NCI-H2227 (cell line): Measurements from ENCODE around the gene TMPRSS3.

ENCODE experiments used
- DNase-seq: peaks from one replicate; lab custom pipeline; 2025; ENCODE audit not compliant: unreplicated experiment; lab: John Stamatoyannopoulos, UW

Gene TMPRSS3

DNA sequence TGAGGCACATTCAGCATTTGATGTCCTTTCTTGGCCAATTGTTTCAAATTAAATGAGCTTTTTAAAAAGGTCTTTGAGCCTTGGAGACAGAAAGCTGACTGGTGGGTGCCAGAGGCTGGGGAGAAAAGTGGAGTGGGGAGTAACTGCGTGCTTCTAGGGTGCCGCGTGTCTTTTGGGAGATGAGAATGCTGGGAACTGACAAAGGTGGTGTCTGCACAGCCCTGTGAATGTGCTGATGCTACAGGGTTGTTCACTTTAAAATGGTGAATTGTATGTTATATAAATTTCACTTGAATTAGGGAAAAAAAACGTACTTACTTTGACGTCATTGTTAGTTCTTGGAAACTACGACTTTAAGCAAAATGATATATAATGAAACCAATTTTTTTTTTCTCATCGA lies 21.4 kb downstream of the TMPRSS3 start:
- DNase-seq = no peak

DNA sequence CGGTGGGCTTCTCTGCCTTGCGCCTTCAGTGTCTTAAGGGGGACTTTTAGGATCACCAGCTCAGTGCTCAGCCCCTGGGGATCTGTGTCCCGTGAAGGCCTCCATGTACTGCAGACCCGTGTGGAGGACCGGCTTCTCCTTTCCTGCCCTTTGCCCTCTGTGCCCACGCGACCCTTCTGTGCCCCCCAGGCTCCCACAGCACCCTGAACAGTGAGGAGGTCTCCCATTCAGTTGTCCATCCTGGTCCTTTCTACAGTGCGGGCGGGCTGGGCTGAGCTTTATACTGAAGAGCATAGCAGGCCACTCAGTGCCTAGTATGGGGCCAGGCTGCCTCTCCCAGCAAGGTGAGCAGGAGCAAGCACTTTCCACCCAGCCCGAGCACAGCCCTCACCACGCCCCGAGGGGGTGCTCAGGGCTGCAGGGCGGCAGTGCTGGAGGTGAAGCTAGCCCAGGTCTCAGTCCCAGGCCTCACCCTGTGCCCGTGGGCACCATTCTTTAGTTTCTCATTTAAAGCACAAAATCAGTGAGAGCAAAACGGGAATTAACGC lies 21.9 kb downstream of the TMPRSS3 start:
- no peak for DNase-seq

DNA sequence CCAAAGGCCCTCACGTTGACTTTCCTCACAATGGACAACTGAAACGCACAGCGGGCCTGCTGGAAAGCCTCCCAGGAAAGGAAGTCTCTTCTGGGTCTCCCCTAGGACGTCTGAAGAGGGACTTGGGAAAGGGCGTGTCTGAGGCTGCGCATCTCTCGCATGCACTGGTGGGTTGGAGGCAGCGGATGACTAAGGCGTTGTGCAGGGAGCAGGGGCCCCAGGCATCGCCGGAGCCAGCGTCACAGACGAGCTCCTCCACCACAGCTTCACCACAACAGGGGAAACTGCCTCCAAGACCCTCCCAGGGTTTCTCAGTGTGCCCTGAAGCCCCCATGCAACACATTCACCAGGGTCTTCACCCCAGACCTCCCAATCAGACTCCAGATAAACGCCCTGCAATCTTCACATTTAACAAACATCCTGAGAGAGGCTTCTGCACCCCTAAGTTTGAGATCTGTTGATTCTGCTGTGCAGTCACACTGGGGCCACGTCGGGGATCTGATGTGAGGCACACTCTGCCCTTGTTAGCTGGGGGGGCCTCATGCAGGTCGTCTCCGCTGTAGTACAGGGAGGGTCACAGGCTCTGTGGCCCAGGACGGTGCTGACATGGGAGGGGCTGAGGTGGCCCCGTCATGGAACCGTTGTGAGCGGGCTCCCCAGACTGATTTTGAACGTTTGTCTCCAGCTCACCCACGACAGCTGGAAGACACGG lies 22.5 kb downstream of the TMPRSS3 start:
- DNase-seq = no peak

DNA sequence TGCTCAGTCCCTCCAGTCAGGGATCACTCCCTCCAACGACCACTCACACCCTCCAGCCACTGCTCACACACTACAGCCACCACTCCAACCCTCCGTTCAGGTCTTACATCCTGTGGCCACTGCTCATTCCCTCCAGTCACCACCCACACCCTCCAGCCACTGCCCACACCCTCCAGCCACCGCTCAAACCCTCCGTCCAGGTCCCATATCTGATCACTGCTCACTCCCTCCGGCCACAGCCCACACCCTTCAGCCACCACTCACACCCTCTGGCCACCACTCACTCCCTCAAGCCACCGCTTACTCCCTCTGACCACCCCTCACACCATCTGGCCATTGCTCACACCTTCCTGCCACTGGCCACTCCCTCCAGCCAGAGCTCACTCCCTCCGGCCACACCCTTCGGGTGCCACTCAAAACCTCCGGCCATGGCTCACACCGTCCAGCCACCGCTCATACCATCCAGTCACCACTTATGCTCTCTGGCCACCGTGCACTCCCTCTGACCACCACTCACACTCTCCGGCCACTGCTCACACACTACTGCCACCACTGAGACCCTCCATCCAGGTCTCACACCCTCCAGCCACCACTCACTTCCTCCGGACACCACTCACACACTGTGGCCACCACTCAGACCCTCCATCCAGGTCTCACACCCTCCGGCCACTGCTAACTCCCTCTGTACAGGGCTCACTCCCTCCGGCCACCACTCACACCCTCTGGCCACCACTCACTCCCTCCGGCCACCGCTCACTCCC lies 24.8 kb downstream of the TMPRSS3 start:
- no peak for DNase-seq

DNA sequence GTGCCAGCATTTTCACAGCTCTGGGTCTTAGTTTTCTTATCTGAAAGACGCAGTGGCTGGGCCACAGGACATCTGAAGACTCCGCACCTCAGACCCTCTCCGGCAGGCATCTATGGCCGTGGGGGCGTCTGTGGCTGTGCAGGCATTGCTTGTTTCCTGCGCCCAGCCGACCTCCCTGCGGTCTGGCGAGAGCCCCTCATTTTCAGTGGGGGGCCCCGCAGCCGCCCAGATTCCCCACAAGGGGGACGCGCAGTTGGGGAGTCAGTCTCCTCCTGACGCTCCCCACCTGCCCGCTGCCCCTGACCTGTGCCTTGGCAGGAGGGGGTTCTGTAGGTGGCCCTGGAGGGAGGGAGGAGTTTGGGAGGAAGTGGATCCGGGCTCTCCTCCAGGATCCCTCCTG lies 26.0 kb downstream of the TMPRSS3 start:
- no peak for DNase-seq

DNA sequence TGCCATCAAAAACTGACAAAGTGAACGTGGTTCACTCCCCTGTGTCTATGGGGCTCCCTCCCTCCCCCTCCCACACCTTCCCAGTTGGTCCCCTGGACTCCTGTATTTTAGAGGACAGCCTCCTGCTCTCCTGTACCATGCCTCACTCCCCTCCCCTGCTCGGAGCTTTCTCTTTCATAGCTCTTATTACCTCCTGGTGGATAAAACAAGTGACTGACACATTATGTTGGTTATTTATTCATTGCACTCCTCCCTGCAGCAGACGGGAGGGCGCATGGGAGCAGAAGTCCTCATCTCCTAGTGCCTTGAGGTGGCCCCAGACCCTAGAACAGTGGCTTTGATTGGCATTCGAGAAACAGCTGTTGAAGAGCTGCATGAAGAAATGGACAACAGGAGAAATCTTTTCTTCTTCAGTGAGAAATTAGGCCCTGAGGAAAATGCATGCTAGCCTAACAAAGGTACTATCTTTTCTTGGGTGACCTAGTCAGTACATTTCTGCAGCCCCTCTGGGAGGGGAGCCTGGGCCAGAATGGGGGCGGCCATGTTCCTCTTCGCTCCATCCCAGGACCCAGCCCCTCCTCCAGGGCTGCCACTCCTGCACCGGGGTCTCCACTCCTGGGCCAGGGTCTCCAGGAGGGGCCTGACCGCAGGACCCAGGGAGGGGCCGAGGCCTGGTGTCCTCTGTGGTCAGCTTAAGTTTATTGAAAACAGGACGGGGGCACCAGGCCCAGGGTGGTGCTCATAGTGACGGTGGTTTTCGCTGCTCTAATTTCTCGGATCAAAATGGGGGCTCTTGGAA lies 28.3 kb downstream of the TMPRSS3 start:
- DNase-seq = no peak

DNA sequence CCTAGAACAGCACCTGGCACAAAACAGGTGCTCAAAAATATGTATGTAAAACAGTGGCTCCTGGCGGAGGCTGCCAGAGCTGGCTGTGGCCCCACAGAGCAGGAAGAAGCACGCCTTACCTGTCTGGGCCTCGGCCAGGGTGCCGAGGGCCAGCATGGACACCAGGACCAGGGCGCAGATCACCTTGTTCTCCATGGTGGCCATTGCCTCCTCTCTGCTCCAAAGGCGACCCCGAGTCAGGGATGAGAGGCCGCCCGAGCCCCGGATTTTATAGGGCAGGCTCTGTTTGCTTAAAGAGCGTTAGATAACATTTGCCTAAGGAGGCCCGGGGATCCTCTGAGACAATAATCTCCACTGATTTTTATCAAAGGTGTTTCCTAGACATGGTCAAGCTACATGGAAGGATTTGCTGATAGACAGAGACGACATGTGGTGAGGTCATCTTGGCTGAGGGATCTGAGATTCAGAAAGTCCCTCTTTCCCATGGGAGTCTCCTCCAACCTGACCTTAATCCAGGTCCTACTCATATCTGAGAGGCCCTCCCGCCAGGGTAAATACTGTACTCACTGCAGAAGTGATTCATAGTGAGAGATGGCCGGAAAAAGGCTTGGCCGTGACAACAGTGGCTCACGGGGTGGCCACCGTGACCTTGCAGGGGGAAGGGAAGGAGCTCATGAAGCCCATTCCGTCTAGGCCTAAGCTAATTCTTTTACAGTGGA lies 29.4 kb downstream of the TMPRSS3 start, which contains the start of gene TFF1:
TFF1 (minus strand) TSS at position 244 of the 719 bp plus-strand sequence; CDS start at position 204, 40 bp downstream.
- DNase-seq = no peak

DNA sequence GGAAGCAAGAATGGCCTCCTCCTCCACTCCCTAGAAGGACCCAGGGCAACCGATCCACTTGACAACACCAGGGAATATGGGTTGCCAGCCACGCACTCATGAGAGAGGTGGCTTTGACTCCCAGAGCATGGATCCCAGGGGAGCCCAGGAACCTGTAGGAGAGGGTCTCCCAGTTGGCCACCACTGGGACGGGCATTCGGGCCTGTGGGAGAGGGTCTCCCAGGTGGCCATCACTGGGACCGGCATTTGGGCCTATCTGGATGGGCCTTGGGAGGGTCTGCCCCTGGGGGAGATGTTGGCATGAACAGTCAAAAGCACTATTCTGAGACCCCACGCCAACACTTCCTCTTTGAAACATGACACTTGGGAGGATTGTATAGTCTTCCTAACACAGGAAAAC lies 30.1 kb downstream of the TMPRSS3 start:
- DNase-seq = no peak

DNA sequence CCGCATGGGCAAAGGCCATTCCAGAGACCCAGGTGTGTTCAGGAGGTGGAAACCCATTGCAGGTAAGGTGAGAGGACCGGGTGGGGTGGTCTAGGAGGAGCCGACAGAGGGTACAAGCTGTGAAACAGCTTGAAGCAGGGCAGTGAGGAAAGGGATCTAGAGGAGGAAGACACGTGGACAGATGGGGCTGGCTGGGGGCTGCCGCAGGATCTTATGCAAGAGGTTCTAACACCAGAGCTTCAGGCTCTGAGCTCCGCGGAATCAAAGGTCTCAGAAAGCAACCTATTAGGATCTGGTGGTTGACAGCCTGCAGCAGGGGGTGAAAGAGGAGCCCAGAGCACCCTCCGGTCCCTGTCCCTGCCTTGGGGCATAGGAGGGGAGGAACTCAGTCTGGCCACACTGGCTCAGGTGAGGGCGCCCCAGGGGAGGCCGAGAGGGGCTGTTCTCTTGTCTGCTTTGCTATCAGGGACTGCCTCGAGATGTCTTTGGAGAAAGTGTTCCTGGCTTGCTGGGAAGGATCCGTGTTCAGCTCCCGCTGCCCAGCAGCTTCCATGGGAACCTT lies 31.5 kb downstream of the TMPRSS3 start:
- DNase-seq = no peak

DNA sequence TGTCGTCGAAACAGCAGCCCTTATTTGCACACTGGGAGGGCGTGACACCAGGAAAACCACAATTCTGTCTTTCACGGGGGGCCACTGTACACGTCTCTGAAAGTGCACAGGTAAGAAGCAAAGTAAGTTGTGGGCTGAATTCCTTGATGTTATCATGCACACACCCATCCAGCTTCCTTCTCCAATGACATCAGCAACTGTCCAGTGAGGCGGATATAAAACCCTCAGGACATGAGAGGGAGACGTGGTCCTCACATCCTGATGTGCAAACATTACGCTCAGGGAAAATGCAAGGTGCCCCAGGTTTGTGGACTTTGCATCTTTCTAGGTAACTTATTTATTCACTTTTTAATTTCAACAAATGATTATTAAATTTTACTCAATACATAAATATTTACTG lies 32.5 kb downstream of the TMPRSS3 start:
- no peak for DNase-seq

DNA sequence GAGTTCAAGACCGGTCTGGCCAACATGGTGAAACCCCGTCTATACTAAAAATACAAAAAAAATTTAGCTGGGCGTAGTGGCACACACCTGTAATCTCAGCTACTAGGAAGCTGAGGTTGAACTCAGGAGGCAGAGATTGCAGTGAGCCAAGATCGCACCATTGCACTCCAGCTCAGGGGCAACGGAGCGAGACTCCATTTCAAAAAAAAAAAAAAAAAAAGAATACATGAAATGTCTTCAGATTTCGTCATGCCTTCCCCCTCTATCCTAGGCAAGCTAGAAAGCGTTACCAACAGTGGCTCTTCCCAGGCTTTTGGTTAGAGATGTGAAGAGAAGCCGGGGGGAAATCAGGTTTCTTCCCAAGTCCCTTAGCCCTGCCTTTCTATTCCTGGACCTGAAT lies 33.2 kb downstream of the TMPRSS3 start:
- DNase-seq = no peak

DNA sequence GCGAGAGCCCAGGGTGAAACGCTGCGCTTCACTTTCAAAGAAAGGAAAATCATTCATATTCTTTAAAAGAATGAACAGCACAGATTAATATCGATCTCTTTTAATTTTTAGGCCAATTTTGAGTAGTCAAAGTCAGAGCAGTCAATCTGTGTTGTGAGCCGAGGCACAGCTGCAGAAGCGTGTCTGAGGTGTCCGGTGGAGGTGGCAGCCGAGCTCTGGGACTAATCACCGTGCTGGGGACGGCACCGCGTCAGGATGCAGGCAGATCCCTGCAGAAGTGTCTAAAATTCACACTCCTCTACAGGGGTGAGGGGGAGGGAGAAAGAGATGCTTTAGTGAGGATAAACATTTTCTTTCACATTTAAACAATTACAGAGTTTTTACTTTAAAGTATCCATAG lies 33.7 kb downstream of the TMPRSS3 start:
- no peak for DNase-seq

DNA sequence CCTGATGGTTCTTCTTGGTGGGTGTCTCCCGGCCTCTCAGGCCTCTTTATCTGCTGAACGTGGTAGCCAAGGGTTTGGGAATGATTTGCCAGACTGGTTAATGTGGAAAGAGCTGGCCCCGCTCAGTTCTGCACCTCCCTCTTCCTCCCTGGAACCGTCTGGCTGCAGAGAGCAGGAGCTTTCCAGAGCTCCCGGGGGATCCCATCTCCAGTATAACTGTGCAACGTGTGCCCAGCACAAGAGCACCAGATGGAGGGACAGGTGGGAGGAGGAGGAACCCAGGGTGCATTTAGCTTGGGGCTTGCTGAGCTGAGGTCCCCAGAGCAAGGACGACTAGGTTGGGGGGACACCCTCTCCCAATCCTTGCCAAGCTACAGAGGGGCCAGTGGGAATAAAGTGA lies 34.6 kb downstream of the TMPRSS3 start:
- no peak for DNase-seq

DNA sequence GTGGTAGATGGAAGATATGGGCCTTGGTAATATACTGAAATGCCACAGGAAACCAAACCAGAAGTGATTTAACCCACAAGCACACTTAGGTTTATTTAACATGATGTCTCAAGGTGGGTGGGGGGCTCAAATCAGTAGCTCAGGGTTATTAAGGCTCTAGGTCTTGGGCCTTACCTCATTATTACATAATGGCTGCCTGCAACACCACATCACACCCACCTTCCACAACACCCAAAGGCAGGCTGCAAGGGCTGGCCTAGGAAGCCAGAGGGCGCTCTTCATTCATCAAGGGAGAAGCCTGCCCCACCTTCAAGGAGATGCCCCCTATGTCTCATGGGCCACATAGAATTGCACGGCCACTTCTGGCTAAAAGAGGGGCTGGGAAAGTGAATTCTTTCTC lies 35.5 kb downstream of the TMPRSS3 start:
- no peak for DNase-seq

DNA sequence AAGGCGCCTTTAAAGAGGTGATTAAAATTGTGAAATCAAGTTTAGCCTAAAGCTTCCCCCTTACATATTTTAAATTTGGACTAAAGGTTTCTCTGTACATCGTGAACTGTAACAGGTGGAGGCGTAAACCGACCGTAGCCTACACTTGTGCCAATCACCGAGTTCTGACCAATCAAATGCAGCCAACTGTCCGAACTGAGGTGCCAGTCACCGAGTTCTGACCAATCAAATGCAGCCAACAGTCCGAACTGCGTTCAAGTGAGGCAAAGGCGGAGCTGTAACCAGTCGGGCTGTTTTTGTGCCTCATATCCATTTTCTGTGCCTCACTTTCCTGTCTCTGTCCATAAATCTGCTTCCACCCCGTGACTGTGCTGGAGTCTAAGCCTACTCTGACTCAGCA lies 36.9 kb downstream of the TMPRSS3 start:
- DNase-seq = no peak

DNA sequence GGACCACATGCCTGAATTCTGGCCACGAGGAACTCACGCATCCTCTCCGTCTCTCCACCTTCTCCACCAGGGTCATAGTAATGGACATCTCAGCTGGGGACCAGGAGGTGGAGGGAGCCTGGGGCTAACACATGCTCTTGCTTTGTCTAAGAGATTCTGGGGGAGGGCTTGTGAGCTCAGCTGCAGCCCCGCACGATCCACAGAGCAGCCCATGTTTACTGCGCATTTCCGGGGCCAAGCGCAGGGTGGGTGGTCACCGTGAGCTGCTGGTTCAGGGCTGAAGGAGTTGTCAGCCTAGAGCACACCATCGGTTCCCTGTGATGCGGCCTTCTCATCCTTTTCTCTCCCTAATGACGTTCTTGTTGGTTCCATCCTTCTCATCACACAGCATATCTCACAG lies 37.6 kb downstream of the TMPRSS3 start:
- no peak for DNase-seq

DNA sequence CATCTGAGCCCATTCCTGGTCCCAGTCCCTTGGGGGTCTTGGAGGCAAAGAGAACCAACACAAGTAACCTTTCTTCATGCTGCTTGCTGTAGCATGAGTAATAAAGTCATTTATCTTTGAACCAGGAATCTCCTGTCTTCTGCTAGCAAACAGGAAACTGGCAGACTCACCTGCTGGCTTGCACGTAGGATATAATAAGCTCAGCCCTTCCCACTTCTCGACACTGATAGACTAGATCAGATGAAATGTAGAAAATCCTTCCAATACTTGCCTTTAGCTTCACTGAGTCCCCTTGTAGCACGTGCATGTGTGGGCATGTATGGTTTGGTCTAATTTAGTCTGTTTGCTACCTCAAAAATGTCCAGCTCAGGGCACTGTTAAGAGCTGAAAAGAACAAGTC lies 38.5 kb downstream of the TMPRSS3 start:
- DNase-seq = no peak

DNA sequence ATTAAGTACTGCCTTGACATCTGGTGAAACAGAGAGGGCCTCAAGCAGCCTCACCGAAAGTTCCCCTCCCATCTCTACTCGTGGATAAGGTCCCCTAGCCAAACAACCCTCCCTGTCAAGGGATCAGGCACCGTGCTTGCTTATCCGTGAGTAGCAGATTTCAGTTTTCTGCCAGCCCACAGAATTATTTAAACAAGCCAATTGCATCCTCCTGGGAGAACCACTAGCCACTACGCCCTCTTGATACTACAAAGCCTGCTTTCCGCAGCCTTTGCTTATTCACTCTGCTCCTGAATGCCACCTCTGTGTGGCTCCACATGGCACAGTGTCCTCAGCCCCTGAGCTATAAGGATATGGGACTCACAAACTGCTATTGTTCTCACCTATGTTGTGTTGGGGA lies 39.2 kb downstream of the TMPRSS3 start:
- no peak for DNase-seq

DNA sequence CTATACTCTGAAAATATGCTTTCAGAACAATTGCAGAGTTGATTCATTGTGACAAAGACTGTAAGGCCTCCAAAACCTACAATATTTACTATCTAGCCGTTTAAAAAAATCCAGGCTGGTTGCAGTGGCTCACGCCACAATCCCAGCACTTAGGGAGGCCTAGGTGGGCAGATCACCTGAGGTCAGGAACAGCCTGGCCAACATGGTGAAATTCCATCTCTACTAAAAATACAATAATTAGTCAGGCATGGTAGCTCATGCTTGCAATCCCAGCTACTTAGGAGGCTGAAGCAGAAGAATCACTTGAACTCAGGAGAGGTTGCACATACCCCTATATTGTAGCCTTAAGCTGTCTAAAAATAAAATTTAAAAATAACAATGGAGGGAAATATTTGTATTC lies 39.8 kb downstream of the TMPRSS3 start:
- DNase-seq = no peak

DNA sequence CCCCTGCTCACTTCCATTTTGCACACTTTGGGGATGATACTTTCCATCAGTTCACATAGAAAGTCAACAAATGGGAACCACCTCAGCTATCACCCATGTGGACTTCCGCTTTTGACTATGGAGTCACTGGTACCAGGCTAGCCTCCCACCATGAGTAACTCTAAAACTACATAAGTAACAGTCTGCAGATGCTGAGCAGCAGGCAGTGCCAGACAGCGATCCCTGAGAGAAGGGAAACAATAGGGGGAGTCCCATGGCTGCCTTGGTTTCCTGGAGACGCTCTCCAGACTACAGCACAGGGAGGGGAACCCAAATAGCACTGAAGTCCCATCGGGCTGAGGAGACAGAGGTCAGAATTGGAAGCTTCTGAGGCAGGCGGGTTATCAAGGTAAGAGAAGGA lies 42.2 kb downstream of the TMPRSS3 start:
- no peak for DNase-seq
